SK-N-DZ (cell line): ENCODE data around the gene GDPD5.

ENCODE experiments used
- DNase-seq: peaks from one replicate; pipeline ENCODE4 v3.0.0-alpha.2; 2015; ENCODE audit warnings: low spot score

Gene GDPD5

GRCh38 chr11:75492181-75492820 is 33.4 kb downstream of the GDPD5 start:
- DNase-seq, result no peak

GRCh38 chr11:75491465-75491864 is 34.3 kb downstream of the GDPD5 start:
- no peak for DNase-seq

- no peak for DNase-seq
Measured at GRCh38 chr11:75490221-75491181, 35.2 kb downstream of the GDPD5 start.

GRCh38 chr11:75487365-75487764 is 38.4 kb downstream of the GDPD5 start:
- no peak for DNase-seq

- no peak for DNase-seq
Measured at GRCh38 chr11:75485742-75486141, 40.0 kb downstream of the GDPD5 start.

GRCh38 chr11:75482931-75483469 is 42.7 kb downstream of the GDPD5 start:
- DNase-seq, result no peak

GRCh38 chr11:75481922-75482606 is 43.7 kb downstream of the GDPD5 start:
- no peak for DNase-seq

GRCh38 chr11:75481223-75481921 is 44.4 kb downstream of the GDPD5 start:
- no peak for DNase-seq

GRCh38 chr11:75480185-75481175 is 45.3 kb downstream of the GDPD5 start:
- no peak for DNase-seq

- no peak for DNase-seq
Measured at GRCh38 chr11:75479597-75480145, 46.1 kb downstream of the GDPD5 start.

GRCh38 chr11:75478783-75479596 is 46.8 kb downstream of the GDPD5 start:
- DNase-seq, result no peak

GRCh38 chr11:75477614-75477935 is 48.2 kb downstream of the GDPD5 start:
- DNase-seq, result no peak

- DNase-seq, result no peak
Measured at GRCh38 chr11:75476739-75477613, 48.8 kb downstream of the GDPD5 start.

- DNase-seq, result no peak
Measured at GRCh38 chr11:75475767-75476650, 49.7 kb downstream of the GDPD5 start.

GRCh38 chr11:75474878-75475766 is 50.6 kb downstream of the GDPD5 start:
- DNase-seq, result peak; percentile 74

- DNase-seq, result no peak
Measured at GRCh38 chr11:75474240-75474639, 51.5 kb downstream of the GDPD5 start.
